A673 (cell line): ENCODE data around the gene SLC16A3. TPM values are rescaled to one million over a fixed set of nuclear protein-coding genes. Genes with fewer than 3 reads are reported as not detected.

Experiments
- BruUV-seq: library from RNA; stranded (reverse); fragments of 400-500 nt; replicated peaks from 2 replicates; lab custom pipeline; 2021; lab: Mats Ljungman, UMichigan
- CTCF ChIA-PET: fragments of 300-600 bp; sonication (Branson Sonifier 250); formaldehyde crosslinking; loops from one replicate; lab custom pipeline; 2022; ENCODE audit warnings: antibody characterized with exemption; lab: Charles Lee
- POLR2A ChIA-PET: fragments of 300-600 bp; sonication (Branson Sonifier 250); formaldehyde crosslinking; loops from one replicate; lab custom pipeline; 2022; ENCODE audit warnings: antibody characterized with exemption; ENCODE audit not compliant: low non-redundant PET; lab: Charles Lee
- DNase-seq: peaks from one replicate; pipeline ENCODE4 v3.0.0-alpha.2; 2015; ENCODE audit warnings: low spot score
- H3K27ac ChIP-seq: fragments of 200-600 bp; sonication (generic); 2 replicates; pipeline ENCODE4 v1.5.1; 2016; ENCODE audit warnings: mixed run types, low read depth, mild to moderate bottlenecking, mixed read lengths, antibody characterized with exemption, low read length; ENCODE audit not compliant: poor library complexity, severe bottlenecking
- H3K27me3 ChIP-seq: fragments of 200-600 bp; sonication (generic); replicated peaks from 2 replicates; pipeline ENCODE4 v1.6.1; 2017; ENCODE audit warnings: mixed run types, low read depth, mild to moderate bottlenecking, mixed read lengths, antibody characterized with exemption, low read length; ENCODE audit not compliant: insufficient read depth, poor library complexity
- H3K36me3 ChIP-seq: fragments of 200-600 bp; sonication (generic); 2 replicates; pipeline ENCODE4 v1.6.1; 2016; ENCODE audit warnings: mixed run types, mild to moderate bottlenecking, mixed read lengths, antibody characterized with exemption, low read length; ENCODE audit not compliant: insufficient read depth, poor library complexity, severe bottlenecking
- H3K4me1 ChIP-seq: fragments of 200-600 bp; sonication (generic); 2 replicates; pipeline ENCODE4 v1.6.1; 2017; ENCODE audit warnings: mixed run types, mild to moderate bottlenecking, mixed read lengths, antibody characterized with exemption, low read length; ENCODE audit not compliant: insufficient read depth, poor library complexity, severe bottlenecking
- H3K4me3 ChIP-seq: fragments of 200-600 bp; sonication (generic); 2 replicates; pipeline ENCODE4 v1.5.1; 2016; ENCODE audit warnings: low read depth, mixed run types, mild to moderate bottlenecking, mixed read lengths, low read length; ENCODE audit not compliant: poor library complexity, severe bottlenecking
- H3K9me3 ChIP-seq: fragments of 200-600 bp; sonication (generic); 2 replicates; pipeline ENCODE4 v1.6.1; 2016; ENCODE audit warnings: mixed run types, low read depth, mild to moderate bottlenecking, mixed read lengths, antibody characterized with exemption, low read length; ENCODE audit not compliant: poor library complexity, severe bottlenecking
- CTCF ChIP-seq: fragments of 300-800, 200-600 bp; sonication (generic); conservative IDR thresholded peaks from 2 replicates; pipeline ENCODE4 v1.5.1; 2017; ENCODE audit warnings: low read depth, mild to moderate bottlenecking, antibody characterized with exemption, low read length, moderate library complexity, mixed read lengths
- EZH2 ChIP-seq: fragments of 200-600 bp; sonication (generic); IDR thresholded peaks from 2 replicates; pipeline ENCODE4 v1.6.1; 2017; ENCODE audit warnings: borderline replicate concordance, low read depth, mild to moderate bottlenecking, mixed read lengths, antibody characterized with exemption, low read length; ENCODE audit not compliant: poor library complexity, severe bottlenecking
- intact Hi-C: fragments of 100-400 bp; cut with micrococcal nuclease; formaldehyde crosslinking; loops from one replicate; pipeline ENCODE4 v1.10.0; 2022; ENCODE audit not compliant: unreplicated experiment
- total RNA-seq: library from RNA; stranded (reverse); gene quantifications from 2 replicates; pipeline ENCODE4 v1.2.3, GENCODE V29; 2021

The SLC16A3 gene
- total RNA-seq, 1 experiment from 2014 or later: 0.97 TPM

- ChIA-PET POLR2A (no interaction called here), CTCF (no interaction called here)
- TF ChIP-seq CTCF: no peak
- TF ChIP-seq EZH2: no peak
These were observed 30.8 kb upstream of the SLC16A3 start for GRCh38 chr17:82198092-82198491.

GRCh38 chr17:82199496-82199895 lies 29.3 kb upstream of the SLC16A3 start:
- no peak for TF ChIP-seq EZH2
- no peak for TF ChIP-seq CTCF
- H3K27ac ChIP-seq: no peak overlapping the region
- CTCF ChIA-PET: no interaction called here
- no peaks in the 10 kb centered on the region for H3K9me3 ChIP-seq
- H3K4me3 ChIP-seq: no peak overlapping the region
- no peaks in the 10 kb centered on the region for H3K27me3 ChIP-seq
- POLR2A ChIA-PET: interaction anchor here (0.7 kb wide), 1 partner anchor 488 kb away, joined by 5 read pairs; no protein-coding TSS in a partner anchor
- DNase-seq: no peak
- no peaks in the 10 kb centered on the region for H3K4me1 ChIP-seq
- peaks cover 15% of the 10 kb centered on the region for H3K36me3 ChIP-seq
- intact Hi-C loops: no loop called here
- BruUV-seq: no TSS peak

More at GRCh38 chr17:82198092-82198491, 30.8 kb upstream of the SLC16A3 start:
- intact Hi-C loops: no loop called here
- Histone ChIP-seq H3K36me3 (peaks cover 22% of the 10 kb centered on the region), H3K27me3 (no peaks in the 10 kb centered on the region), H3K9me3 (no peaks in the 10 kb centered on the region), H3K27ac (no peak overlapping the region), H3K4me3 (no peak overlapping the region), H3K4me1 (no peaks in the 10 kb centered on the region)
- BruUV-seq: no TSS peak
- DNase-seq: no peak

GRCh38 chr17:82200135-82200534 lies 28.7 kb upstream of the SLC16A3 start:
- no peaks in the 10 kb centered on the region for H3K27me3 ChIP-seq
- H3K27ac ChIP-seq: no peak overlapping the region
- peaks cover 9% of the 10 kb centered on the region for H3K36me3 ChIP-seq
- no peak overlapping the region for H3K4me3 ChIP-seq
- CTCF ChIA-PET: no interaction called here
- BruUV-seq: no TSS peak
- H3K9me3 ChIP-seq: no peaks in the 10 kb centered on the region
- intact Hi-C loops: no loop called here
- no peaks in the 10 kb centered on the region for H3K4me1 ChIP-seq
- TF ChIP-seq CTCF (no peak), EZH2 (no peak)
- no peak for DNase-seq
- POLR2A ChIA-PET: no interaction called here
